ENCODE measurements around the gene POLG2. TPM values are rescaled to one million over a fixed set of nuclear protein-coding genes. Genes with fewer than 3 reads are reported as not detected.

Gene POLG2
- total RNA-seq, 1 experiment from 2014 or later, result 51.5 TPM

- DNase-seq (ENCODE audit: low read depth, low spot score) (no peak), ATAC-seq (no peak)
- ChIA-PET RAD21 (ENCODE audit: low non-redundant PET in 1 of 2, low total read pairs in 2 of 2, uncharacterized antibody in 2 of 2, unreplicated experiment in 2 of 2) (no interaction called here), CTCF (no interaction called here), POLR2A (no interaction called here)
- no peaks in the 10 kb centered on the region for H3K9me2 ChIP-seq (ENCODE audit: insufficient read depth)
- no peak overlapping the region for H2AFZ ChIP-seq (ENCODE audit: low read depth, low read length, poor library complexity, severe bottlenecking)
- no peak overlapping the region for H3K4me2 ChIP-seq (ENCODE audit: low read length)
- H3K36me3 ChIP-seq (ENCODE audit: control insufficient read depth in 1 of 2, insufficient read depth in 2 of 2, low read length in 2 of 2), result no peaks in the 10 kb centered on the region
- no TSS peak for BruUV-seq (replicated peaks)
- no peaks in the 10 kb centered on the region for H3K79me2 ChIP-seq (ENCODE audit: insufficient read depth, low read length)
- H3K4me1 ChIP-seq (ENCODE audit: control insufficient read depth in 1 of 2, insufficient read depth in 2 of 2, low read length in 2 of 2), result peaks cover 12 to 36% of the 10 kb centered on the region in 2 experiments
- H3K9ac ChIP-seq (ENCODE audit: low read length), result no peak overlapping the region
- H3K27ac ChIP-seq (ENCODE audit: low read depth, low read length), result no peak overlapping the region
- intact Hi-C loops (cut with micrococcal nuclease), result no loop called here
- TF ChIP-seq FOSL1 (IDR thresholded peaks at IDR 0.05; ENCODE audit: low read depth) (no peak), ELF1 (IDR thresholded peaks at IDR 0.05; ENCODE audit: borderline replicate concordance, low read depth) (no peak), JUND (IDR thresholded peaks at IDR 0.05) (no peak), EZH2 (IDR thresholded peaks at IDR 0.05) (no peak), MAX (IDR thresholded peaks at IDR 0.05) (no peak), ZBTB33 (IDR thresholded peaks at IDR 0.05; ENCODE audit: extremely low read depth, insufficient replicate concordance, low read length) (no peak), CTCF (IDR thresholded peaks at IDR 0.05 in 2 of 3, conservative IDR thresholded peaks at IDR 0.05 in 1 of 3; ENCODE audit: borderline replicate concordance in 1 of 3, insufficient read depth in 1 of 3, low read depth in 2 of 3, low read length in 2 of 3) (no peak), CEBPB (IDR thresholded peaks at IDR 0.05; ENCODE audit: low read depth) (no peak), REST (IDR thresholded peaks at IDR 0.05; ENCODE audit: low read depth) (no peak), RAD21 (IDR thresholded peaks at IDR 0.05; ENCODE audit: low read depth) (no peak), TCF7L2 (IDR thresholded peaks at IDR 0.05; ENCODE audit: borderline replicate concordance, extremely low read depth, insufficient read depth, insufficient read length) (no peak), EZH2phosphoT487 (IDR thresholded peaks at IDR 0.05; ENCODE audit: borderline replicate concordance) (no peak), EGR1 (IDR thresholded peaks at IDR 0.05; ENCODE audit: low read depth) (no peak), POLR2A (IDR thresholded peaks at IDR 0.05; ENCODE audit: borderline replicate concordance, extremely low read depth, insufficient read depth, insufficient read length) (no peak)
- no peak overlapping the region for H3K4me3 ChIP-seq (replicated peaks in 1 of 2; ENCODE audit: low read depth in 1 of 2, low read length in 2 of 2)
- H3K9me3 ChIP-seq (ENCODE audit: control insufficient read depth in 1 of 2, insufficient read depth in 1 of 2, low read depth in 1 of 2, low read length in 2 of 2), result no peaks in the 10 kb centered on the region
- no peaks in the 10 kb centered on the region for H4K20me1 ChIP-seq (ENCODE audit: insufficient read depth)
- no peaks in the 10 kb centered on the region for H3K27me3 ChIP-seq (ENCODE audit: insufficient read depth, low read length)
Measured at GRCh38 chr17:64461788-64462187, 35.1 kb downstream of the POLG2 start.
